H1 (cell line): ENCODE data around the gene ATG7.

Experiments used
- CEBPB ChIP-seq: IDR thresholded peaks from 2 replicates; pipeline ENCODE4 v1.6.1; 2012; ENCODE audit warnings: low read depth, low read length
- CHD2 ChIP-seq: IDR thresholded peaks from 2 replicates; pipeline ENCODE4 v1.6.1; 2012; ENCODE audit warnings: low read length, improper control_type of control experiment
- CTCF ChIP-seq, 3 experiments: IDR thresholded peaks; 1 replicate in 2 of 3; 2 replicates in 1 of 3; pipeline versions ENCODE4 v1.5.1 to v1.6.1; 2011; ENCODE audit warnings: low read length in 3 of 3, mild to moderate bottlenecking in 3 of 3, inconsistent platforms in 2 of 3, low read depth in 1 of 3, moderate library complexity in 1 of 3; ENCODE audit not compliant: insufficient read depth in 1 of 3; ENCODE audit errors: control extremely low read depth in 1 of 3
- EZH2 ChIP-seq: fragments of 200-600 bp; sonication (generic); IDR thresholded peaks from 2 replicates; pipeline ENCODE4 v1.7.1; 2012; ENCODE audit warnings: low read depth, mild to moderate bottlenecking, moderate library complexity, low read length, inconsistent platforms; ENCODE audit not compliant: severe bottlenecking
- GABPA ChIP-seq: IDR thresholded peaks from 2 replicates; pipeline ENCODE4 v1.6.1; 2011; ENCODE audit warnings: mild to moderate bottlenecking, low read length, moderate library complexity, borderline replicate concordance; ENCODE audit not compliant: insufficient read depth
- JUN ChIP-seq: IDR thresholded peaks from 2 replicates; pipeline ENCODE4 v1.6.1; 2011; ENCODE audit warnings: low read depth, mild to moderate bottlenecking, improper control_type of control experiment, low read length
- JUND ChIP-seq: IDR thresholded peaks from 2 replicates; pipeline ENCODE4 v1.6.1; 2011; ENCODE audit warnings: mild to moderate bottlenecking, improper control_type of control experiment, low read length
- POLR2A ChIP-seq, 2 experiments: IDR thresholded peaks; 1 replicate in 1 of 2; 2 replicates in 1 of 2; pipeline ENCODE4 v1.6.1; 2011; ENCODE audit warnings: low read depth in 2 of 2, low read length in 2 of 2, mild to moderate bottlenecking in 2 of 2; ENCODE audit errors: control extremely low read depth in 1 of 2
- POLR2AphosphoS5 ChIP-seq: IDR thresholded peaks from 2 replicates; pipeline ENCODE4 v1.6.1; 2011; ENCODE audit warnings: low read depth, low read length
- SRF ChIP-seq: IDR thresholded peaks from 2 replicates; pipeline ENCODE4 v1.6.1; 2011; ENCODE audit warnings: mild to moderate bottlenecking, low read depth, low read length, moderate library complexity
- YY1 ChIP-seq: IDR thresholded peaks from 2 replicates; pipeline ENCODE4 v1.6.1; 2011; ENCODE audit warnings: low read depth, mild to moderate bottlenecking, low read length
- ZNF274 ChIP-seq: IDR thresholded peaks from 2 replicates; pipeline ENCODE4 v1.7.0; 2012; ENCODE audit warnings: low read length, borderline replicate concordance; ENCODE audit errors: extremely low read depth

GRCh38 chr3:11563865-11564185 is 291.6 kb downstream of the ATG7 start:
- no peak for TF ChIP-seq GABPA
- TF ChIP-seq JUN: no peak
- no peak for TF ChIP-seq JUND
- TF ChIP-seq CTCF (IDR thresholded peaks at IDR 0.05; ENCODE audit: control extremely low read depth in 1 of 3, insufficient read depth in 1 of 3, low read depth in 1 of 3, low read length in 3 of 3): no peak
- TF ChIP-seq POLR2AphosphoS5: no peak
- no peak for TF ChIP-seq CHD2
- TF ChIP-seq SRF: no peak
- no peak for TF ChIP-seq YY1
- TF ChIP-seq CEBPB: no peak
- no peak for TF ChIP-seq EZH2
- no peak for TF ChIP-seq POLR2A (IDR thresholded peaks at IDR 0.05; ENCODE audit: control extremely low read depth in 1 of 2, low read depth in 2 of 2, low read length in 2 of 2)
- TF ChIP-seq ZNF274: no peak
